HL-60 (cell line): ENCODE data around the gene KRTAP10-1.

ENCODE experiments used
- DNase-seq, 2 experiments: peaks; one replicate each; pipeline ENCODE4 v3.0.0-alpha.2; 2010 to 2020; ENCODE audit warnings: low read depth in 1 of 2, low spot score in 1 of 2
- H3K27ac ChIP-seq: fragments of 250-450 bp; sonication (Bioruptor Pico); replicated peaks from 2 replicates; pipeline ENCODE4 v1.5.1; 2020; ENCODE audit warnings: mild to moderate bottlenecking, moderate library complexity
- H3K27me3 ChIP-seq: fragments of 250-450 bp; sonication (Bioruptor Pico); 2 replicates; pipeline ENCODE4 v1.5.1; 2021; ENCODE audit warnings: mild to moderate bottlenecking, moderate library complexity; ENCODE audit not compliant: insufficient read depth, poor library complexity, severe bottlenecking
- H3K4me3 ChIP-seq: replicated peaks from 2 replicates; pipeline ENCODE4 v1.5.1; 2011; ENCODE audit warnings: mild to moderate bottlenecking, control low read depth, low read length; ENCODE audit not compliant: insufficient read depth
- CTCF ChIP-seq: IDR thresholded peaks from one replicate; pipeline ENCODE4 v1.5.1; 2011; ENCODE audit warnings: low read length, control low read depth, inconsistent platforms; ENCODE audit not compliant: insufficient read depth
- GABPA ChIP-seq: IDR thresholded peaks from 2 replicates; pipeline ENCODE4 v1.6.1; 2012; ENCODE audit warnings: low read depth
- POLR2AphosphoS5 ChIP-seq: IDR thresholded peaks from 2 replicates; pipeline ENCODE4 v1.6.1; 2012; ENCODE audit warnings: low read depth
- REST ChIP-seq: IDR thresholded peaks from 2 replicates; pipeline ENCODE4 v1.6.1; 2012; ENCODE audit warnings: low read depth; ENCODE audit not compliant: insufficient replicate concordance
- SPI1 ChIP-seq: IDR thresholded peaks from 2 replicates; pipeline ENCODE4 v1.6.1; 2012; ENCODE audit warnings: low read depth, mild to moderate bottlenecking, borderline replicate concordance

Gene KRTAP10-1

GRCh38 chr21:44572959-44573583 lies 33.1 kb upstream of the KRTAP10-1 start:
- no peak for DNase-seq
- TF ChIP-seq CTCF = no peak
- TF ChIP-seq SPI1 = no peak
- TF ChIP-seq REST = no peak
- no peak for TF ChIP-seq GABPA
- no peak for TF ChIP-seq POLR2AphosphoS5
- no peaks in the 10 kb centered on the region for H3K27me3 ChIP-seq

GRCh38 chr21:44571844-44572782 lies 32.1 kb upstream of the KRTAP10-1 start:
- no peaks in the 10 kb centered on the region for H3K27me3 ChIP-seq
- H3K4me3 ChIP-seq = no peak overlapping the region
- TF ChIP-seq REST (no peak), GABPA (no peak), POLR2AphosphoS5 (no peak), SPI1 (no peak), CTCF (no peak)
- H3K27ac ChIP-seq = no peak overlapping the region
- DNase-seq = no peak

More at GRCh38 chr21:44572959-44573583, 33.1 kb upstream of the KRTAP10-1 start:
- Histone ChIP-seq H3K27ac (no peak overlapping the region), H3K4me3 (no peak overlapping the region)

- no peaks in the 10 kb centered on the region for H3K27me3 ChIP-seq
These were observed 31.3 kb upstream of the KRTAP10-1 start for GRCh38 chr21:44571296-44571695.

More at GRCh38 chr21:44571296-44571695, 31.3 kb upstream of the KRTAP10-1 start:
- no peak for DNase-seq
- Histone ChIP-seq H3K27ac (no peak overlapping the region), H3K4me3 (no peak overlapping the region)
- TF ChIP-seq CTCF (no peak), SPI1 (no peak), REST (no peak), GABPA (no peak), POLR2AphosphoS5 (no peak)
